ENCODE data around the gene DUOXA2. TPM values are rescaled to one million over a fixed set of nuclear protein-coding genes. Genes with fewer than 3 reads are reported as not detected.

The DUOXA2 gene
- total RNA-seq, 1 donor from 2014 or later, result not detected

DNA sequence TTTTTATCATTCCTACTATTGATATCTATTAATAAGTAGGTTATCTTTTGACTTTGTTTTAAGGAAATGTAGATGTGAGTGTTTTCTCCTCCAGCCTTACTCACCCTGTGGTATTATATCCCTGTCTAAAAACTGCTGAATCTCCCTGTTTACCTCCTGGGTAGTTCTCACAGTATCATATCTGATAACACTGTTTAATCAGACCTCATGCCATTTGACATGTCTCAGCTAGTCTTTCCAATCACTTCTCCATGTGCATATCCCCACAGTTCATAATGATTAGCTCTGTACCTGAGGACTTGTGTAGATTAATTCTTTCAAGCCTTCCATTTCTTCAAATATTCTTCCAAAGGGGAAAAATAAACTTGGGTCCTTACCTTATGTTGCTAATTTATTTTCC lies 30.9 kb upstream of the DUOXA2 start:
- DNase-seq (ENCODE audit: low spot score in 2 of 2, unreplicated experiment in 2 of 2), result no peak
- TF ChIP-seq, protein P1, sequence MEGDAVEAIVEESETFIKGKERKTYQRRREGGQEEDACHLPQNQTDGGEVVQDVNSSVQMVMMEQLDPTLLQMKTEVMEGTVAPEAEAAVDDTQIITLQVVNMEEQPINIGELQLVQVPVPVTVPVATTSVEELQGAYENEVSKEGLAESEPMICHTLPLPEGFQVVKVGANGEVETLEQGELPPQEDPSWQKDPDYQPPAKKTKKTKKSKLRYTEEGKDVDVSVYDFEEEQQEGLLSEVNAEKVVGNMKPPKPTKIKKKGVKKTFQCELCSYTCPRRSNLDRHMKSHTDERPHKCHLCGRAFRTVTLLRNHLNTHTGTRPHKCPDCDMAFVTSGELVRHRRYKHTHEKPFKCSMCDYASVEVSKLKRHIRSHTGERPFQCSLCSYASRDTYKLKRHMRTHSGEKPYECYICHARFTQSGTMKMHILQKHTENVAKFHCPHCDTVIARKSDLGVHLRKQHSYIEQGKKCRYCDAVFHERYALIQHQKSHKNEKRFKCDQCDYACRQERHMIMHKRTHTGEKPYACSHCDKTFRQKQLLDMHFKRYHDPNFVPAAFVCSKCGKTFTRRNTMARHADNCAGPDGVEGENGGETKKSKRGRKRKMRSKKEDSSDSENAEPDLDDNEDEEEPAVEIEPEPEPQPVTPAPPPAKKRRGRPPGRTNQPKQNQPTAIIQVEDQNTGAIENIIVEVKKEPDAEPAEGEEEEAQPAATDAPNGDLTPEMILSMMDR (IDR thresholded peaks at IDR 0.05; ENCODE audit: unreplicated experiment), result no peak
- Mint-ChIP-seq H3K4me3 (no peak overlapping the region), H3K9me3 (no peaks in the 10 kb centered on the region), H3K27me3 (ENCODE audit: low read depth) (peaks cover 36% of the 10 kb centered on the region), H3K4me1 (peaks cover 3% of the 10 kb centered on the region), H3K36me3 (no peaks in the 10 kb centered on the region), H3K27ac (no peak overlapping the region)

DNA sequence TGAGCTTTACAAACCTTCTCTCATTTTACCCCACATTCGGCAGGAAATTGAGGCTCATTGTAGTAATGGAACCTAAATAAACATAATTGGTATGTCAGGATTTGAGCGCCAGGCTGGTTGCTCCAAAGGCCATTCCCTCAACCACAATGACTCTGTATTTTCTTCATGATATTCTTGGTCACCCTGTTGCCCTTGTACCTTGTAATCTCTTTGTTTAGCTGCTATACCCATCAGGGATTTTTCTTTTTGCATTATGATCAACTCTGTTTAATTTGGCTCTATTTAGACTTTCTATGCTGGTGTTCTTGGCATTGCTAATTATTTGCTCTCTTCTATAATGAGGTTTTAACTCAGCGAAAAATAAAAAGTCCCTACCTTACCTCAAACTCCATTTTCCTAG lies 30.0 kb upstream of the DUOXA2 start:
- TF ChIP-seq, protein P1 (IDR thresholded peaks at IDR 0.05; ENCODE audit: unreplicated experiment), result no peak
- H3K9me3 Mint-ChIP-seq, result no peaks in the 10 kb centered on the region
- no peak for DNase-seq (ENCODE audit: low spot score in 2 of 2, unreplicated experiment in 2 of 2)
- peaks cover 6% of the 10 kb centered on the region for H3K4me1 Mint-ChIP-seq
- H3K36me3 Mint-ChIP-seq, result no peaks in the 10 kb centered on the region
- H3K27me3 Mint-ChIP-seq (ENCODE audit: low read depth), result peaks cover 43% of the 10 kb centered on the region
- H3K27ac Mint-ChIP-seq, result no peak overlapping the region
- H3K4me3 Mint-ChIP-seq, result no peak overlapping the region

DNA sequence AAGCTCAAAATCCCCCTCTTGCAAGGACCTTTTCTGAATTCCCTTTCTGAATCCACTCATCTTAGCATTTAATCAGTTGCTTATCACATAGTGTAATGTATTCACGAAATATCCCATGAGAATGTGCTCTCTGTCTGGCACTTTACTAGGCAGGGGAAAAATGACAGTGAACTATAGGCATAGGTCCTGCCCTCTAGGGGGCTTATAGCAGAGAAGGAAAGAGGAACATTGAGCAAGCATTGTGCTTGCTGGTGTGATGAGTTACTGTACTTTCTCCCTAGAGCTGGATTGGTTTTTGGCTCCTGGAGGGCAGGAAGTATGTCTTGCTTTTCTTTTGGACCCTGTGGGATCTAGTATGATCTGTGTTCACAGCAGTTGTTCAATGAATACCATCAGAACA lies 26.6 kb upstream of the DUOXA2 start:
- no peak overlapping the region for H3K27ac Mint-ChIP-seq
- TF ChIP-seq, protein P1 (IDR thresholded peaks at IDR 0.05; ENCODE audit: unreplicated experiment), result no peak

GRCh38 chr15:45088801-45089711 lies 25.1 kb upstream of the DUOXA2 start:
- Mint-ChIP-seq H3K36me3 (no peaks in the 10 kb centered on the region), H3K27me3 (ENCODE audit: low read depth) (peaks cover 81% of the 10 kb centered on the region), H3K9me3 (no peaks in the 10 kb centered on the region), H3K27ac (no peak overlapping the region), H3K4me1 (peaks cover 3% of the 10 kb centered on the region), H3K4me3 (no peak overlapping the region)
- no peak for DNase-seq (ENCODE audit: low spot score in 2 of 2, unreplicated experiment in 2 of 2)
- TF ChIP-seq, protein P1 (IDR thresholded peaks at IDR 0.05; ENCODE audit: unreplicated experiment), result no peak

More for the DNA sequence above, 26.6 kb upstream of the DUOXA2 start:
- no peaks in the 10 kb centered on the region for H3K36me3 Mint-ChIP-seq
- H3K4me3 Mint-ChIP-seq, result no peak overlapping the region
- H3K4me1 Mint-ChIP-seq, result peaks cover 3% of the 10 kb centered on the region
- no peak for DNase-seq (ENCODE audit: low spot score in 2 of 2, unreplicated experiment in 2 of 2)
- peaks cover 74% of the 10 kb centered on the region for H3K27me3 Mint-ChIP-seq (ENCODE audit: low read depth)
- no peaks in the 10 kb centered on the region for H3K9me3 Mint-ChIP-seq

GRCh38 chr15:45089712-45090373 lies 24.3 kb upstream of the DUOXA2 start:
- H3K9me3 Mint-ChIP-seq, result no peaks in the 10 kb centered on the region
- H3K4me3 Mint-ChIP-seq, result no peak overlapping the region
- H3K4me1 Mint-ChIP-seq, result peaks cover 3% of the 10 kb centered on the region
- peaks cover 79% of the 10 kb centered on the region for H3K27me3 Mint-ChIP-seq (ENCODE audit: low read depth)
- H3K27ac Mint-ChIP-seq, result no peak overlapping the region
- no peaks in the 10 kb centered on the region for H3K36me3 Mint-ChIP-seq
- no peak for DNase-seq (ENCODE audit: low spot score in 2 of 2, unreplicated experiment in 2 of 2)
- TF ChIP-seq, protein P1 (IDR thresholded peaks at IDR 0.05; ENCODE audit: unreplicated experiment), result no peak
